ENCODE measurements around the gene PWWP2B.

PWWP2B gene

DNA sequence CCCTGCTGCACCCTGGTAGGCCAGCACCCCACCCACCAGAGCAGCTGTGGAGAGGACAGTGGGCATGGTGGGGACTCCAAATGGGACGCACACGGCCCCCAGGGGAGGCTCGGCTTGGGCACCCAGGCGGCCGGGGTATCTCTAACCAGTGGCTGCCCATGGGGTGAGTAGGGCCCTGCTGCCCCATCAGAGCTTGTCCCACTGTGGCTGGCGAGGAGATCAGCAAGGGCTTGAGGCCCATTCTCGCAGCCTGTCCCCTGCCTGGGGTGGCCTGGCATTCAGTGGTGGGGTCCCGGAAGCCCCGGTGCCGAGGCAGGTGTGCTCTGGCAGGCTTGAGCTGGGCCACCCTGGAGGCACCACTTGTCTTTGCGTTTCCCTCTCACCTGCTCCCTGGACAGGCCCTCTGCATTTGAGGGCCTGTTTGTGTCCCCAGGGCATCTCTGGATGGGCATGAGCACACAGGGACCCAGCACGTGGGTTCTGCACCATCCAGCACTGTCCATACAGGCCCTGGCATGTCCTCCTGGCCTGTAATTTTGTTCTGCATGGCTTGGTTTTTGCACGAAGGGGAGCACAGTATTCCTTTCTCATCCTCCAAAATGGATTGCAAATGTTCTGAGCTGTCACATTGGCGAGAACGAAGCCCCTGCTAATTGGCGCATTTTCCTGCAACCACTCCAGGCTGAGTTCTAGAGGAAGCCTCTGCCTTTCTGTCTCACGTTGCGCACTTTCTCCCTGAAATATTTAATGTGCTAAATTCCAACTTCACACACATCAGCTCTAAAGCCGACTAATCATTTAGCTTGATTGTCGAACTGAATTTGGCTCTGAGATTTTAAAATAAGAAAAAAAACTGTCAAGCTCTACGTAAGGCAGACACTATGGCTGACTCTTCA is 27.2 kb downstream of the PWWP2B start:
- TF ChIP-seq, protein P1, sequence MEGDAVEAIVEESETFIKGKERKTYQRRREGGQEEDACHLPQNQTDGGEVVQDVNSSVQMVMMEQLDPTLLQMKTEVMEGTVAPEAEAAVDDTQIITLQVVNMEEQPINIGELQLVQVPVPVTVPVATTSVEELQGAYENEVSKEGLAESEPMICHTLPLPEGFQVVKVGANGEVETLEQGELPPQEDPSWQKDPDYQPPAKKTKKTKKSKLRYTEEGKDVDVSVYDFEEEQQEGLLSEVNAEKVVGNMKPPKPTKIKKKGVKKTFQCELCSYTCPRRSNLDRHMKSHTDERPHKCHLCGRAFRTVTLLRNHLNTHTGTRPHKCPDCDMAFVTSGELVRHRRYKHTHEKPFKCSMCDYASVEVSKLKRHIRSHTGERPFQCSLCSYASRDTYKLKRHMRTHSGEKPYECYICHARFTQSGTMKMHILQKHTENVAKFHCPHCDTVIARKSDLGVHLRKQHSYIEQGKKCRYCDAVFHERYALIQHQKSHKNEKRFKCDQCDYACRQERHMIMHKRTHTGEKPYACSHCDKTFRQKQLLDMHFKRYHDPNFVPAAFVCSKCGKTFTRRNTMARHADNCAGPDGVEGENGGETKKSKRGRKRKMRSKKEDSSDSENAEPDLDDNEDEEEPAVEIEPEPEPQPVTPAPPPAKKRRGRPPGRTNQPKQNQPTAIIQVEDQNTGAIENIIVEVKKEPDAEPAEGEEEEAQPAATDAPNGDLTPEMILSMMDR (IDR thresholded peaks at IDR 0.05; ENCODE audit: low read depth, low read length): no peak
- DNase-seq (ENCODE audit: extremely low read depth, low read depth): no peak

DNA sequence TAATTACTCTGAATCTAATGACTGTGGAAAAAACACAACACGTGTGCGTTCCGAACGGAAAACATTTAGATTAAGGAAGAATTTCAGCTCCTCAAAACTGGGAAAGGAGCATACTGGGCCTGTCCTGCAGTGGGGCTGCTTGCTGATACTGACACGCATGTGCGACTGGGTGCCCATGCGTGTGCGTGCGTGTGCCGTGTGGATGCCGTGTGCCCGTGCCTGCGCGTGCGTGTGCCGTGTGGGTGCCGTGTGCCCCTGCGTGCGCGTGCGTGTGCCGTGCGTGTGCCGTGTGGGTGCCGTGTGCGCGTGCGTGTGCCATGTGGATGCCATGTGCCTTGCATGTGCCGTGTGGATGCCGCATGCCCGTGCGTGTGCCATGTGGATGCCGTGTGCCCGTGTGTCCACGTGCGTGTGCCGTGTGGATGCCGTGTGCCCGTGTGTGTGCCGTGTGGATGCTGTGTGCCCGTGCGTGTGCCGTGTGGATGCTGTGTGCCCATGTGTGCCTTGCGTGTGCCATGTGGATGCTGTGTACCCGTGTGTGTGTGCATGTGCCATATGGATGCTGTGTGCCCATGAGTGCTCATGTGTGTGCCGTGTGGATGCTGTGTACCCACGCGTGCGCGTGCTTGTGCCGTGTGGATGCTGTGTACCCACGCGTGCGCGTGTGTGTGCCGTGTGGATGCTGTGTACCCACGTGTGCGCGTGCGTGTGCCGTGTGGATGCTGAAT is 28.2 kb downstream of the PWWP2B start:
- DNase-seq (ENCODE audit: extremely low read depth, low read depth): no peak
- TF ChIP-seq, protein P1 (IDR thresholded peaks at IDR 0.05; ENCODE audit: low read depth, low read length): no peak

DNA sequence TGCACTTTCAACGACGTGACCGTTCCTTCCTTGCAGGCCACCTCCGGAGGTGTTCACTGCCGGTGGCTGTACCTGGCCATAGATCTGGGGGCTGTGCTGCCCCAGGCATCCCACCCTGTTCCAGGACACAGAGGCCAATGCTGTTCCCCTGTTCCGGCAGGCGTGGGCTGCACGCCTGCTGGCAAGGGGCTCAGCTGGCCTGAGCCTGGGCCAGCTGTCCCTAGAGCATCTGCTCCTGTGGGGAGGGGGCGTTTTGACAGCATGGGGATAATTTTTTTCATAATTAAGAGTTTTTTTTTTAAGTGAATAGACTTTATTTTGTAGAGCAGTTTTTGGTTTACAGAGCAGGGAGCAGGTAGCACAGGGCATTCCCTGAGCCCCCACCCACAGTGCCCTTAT is 28.8 kb downstream of the PWWP2B start:
- TF ChIP-seq, protein P1 (IDR thresholded peaks at IDR 0.05; ENCODE audit: low read depth, low read length): no peak
- DNase-seq (ENCODE audit: extremely low read depth, low read depth): no peak

DNA sequence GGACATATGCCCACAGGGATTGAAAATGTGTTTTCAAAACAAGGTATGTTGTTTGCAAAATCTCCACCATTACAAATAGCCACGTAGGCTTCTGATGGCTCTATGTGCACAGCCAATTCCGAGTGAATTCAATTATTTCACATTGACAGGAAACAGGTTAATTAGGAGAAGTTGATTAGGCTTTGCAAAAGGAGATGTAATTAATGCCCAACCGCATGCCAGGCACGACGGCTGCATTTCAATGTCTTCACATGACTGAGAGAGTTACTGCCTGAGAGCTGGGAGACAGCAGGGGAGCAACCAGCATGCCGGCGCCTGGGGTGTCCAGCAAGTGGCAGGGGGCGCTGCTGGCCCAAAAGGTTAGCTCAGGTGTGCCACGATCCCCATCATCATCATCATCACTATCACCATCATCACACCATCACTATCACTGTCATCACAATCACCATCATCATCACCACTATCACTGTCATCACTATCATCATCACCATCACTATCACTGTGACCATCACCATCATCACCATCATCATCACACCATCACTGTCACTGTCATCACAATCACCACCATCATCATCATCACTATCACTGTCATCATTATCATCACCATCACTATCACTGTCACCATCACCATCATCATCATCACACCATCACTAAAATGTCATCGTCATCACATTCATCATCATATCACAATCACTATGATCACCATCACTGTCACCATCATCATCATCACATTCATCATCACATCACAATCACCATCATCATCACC is 30.2 kb downstream of the PWWP2B start:
- no peak for DNase-seq (ENCODE audit: extremely low read depth, low read depth)
- TF ChIP-seq, protein P1 (IDR thresholded peaks at IDR 0.05; ENCODE audit: low read depth, low read length): no peak

DNA sequence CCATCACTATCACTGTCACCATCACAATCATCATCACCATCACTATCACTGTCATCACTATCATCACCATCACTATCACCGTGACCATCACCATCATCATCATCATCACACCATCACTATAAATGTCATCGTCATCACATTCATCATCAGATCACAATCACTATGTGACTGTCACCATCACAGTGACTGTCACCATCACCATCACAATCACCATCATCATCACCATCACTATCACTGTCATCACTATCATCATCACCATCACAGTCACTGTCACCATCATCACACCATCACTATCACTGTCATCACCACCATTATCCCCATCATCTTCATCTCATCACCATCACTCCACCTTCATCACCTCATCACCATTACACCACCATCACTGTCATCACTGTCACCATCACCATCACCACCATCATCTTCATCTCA is 31.0 kb downstream of the PWWP2B start:
- TF ChIP-seq, protein P1 (IDR thresholded peaks at IDR 0.05; ENCODE audit: low read depth, low read length): no peak
- DNase-seq (ENCODE audit: extremely low read depth, low read depth): no peak

DNA sequence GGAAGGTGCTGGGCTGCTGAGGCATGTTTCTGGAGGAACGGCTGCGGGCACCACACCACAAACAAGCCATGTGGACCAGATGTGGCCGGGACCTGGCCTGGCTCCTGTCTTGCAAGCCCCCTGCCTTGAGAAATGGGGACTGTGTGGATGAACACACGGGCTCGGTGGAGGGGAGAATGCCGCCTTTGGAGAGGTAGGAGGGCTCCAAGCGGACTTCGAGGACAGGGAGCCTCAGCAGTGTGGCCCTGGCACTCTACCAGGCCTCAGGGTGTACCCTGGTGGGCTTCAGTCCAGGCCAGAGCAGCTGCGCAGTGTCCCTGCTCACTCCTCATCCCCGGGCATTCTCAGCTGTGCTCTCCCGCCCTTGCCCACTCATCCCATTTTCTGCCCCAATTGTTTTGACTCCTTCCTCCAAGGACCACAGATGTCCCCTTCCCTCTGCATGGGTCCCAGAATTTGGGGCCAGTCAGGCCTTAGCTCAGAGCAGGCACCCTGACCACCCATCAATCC is 31.5 kb downstream of the PWWP2B start:
- TF ChIP-seq, protein P1 (IDR thresholded peaks at IDR 0.05; ENCODE audit: low read depth, low read length): no peak
- DNase-seq (ENCODE audit: extremely low read depth, low read depth): no peak

Measured in AG09319 (cell line).